A673 (cell line): ENCODE results near the gene OR52K1.

Experiments used
- EZH2 ChIP-seq: fragments of 200-600 bp; sonication (generic); IDR thresholded peaks from 2 replicates; pipeline ENCODE4 v1.6.1; 2017; ENCODE audit warnings: borderline replicate concordance, low read depth, mild to moderate bottlenecking, mixed read lengths, antibody characterized with exemption, low read length; ENCODE audit not compliant: poor library complexity, severe bottlenecking
- TF ChIP-seq, protein P1 (sequence below): fragments of 300-800, 200-600 bp; sonication (generic); conservative IDR thresholded peaks from 2 replicates; pipeline ENCODE4 v1.5.1; 2017; ENCODE audit warnings: low read depth, mild to moderate bottlenecking, antibody characterized with exemption, low read length, moderate library complexity, mixed read lengths

DNA sequence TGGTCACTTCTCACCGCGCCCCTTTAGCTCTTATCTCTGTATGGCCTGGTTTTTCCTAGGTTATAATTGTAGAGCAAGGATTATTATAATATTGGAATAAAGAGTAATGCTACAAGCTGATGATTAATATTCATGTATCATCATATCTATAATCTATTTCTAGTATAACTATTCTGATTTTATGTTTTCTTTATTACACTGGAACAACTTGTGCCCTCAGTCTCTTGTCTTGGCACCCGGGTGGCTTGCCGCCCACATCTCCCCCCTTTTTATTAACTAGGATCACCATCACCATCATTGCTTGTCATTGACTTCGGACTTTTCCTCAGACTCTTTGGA is 11.0 kb downstream of the OR52K1 start:
- TF ChIP-seq, protein P1, sequence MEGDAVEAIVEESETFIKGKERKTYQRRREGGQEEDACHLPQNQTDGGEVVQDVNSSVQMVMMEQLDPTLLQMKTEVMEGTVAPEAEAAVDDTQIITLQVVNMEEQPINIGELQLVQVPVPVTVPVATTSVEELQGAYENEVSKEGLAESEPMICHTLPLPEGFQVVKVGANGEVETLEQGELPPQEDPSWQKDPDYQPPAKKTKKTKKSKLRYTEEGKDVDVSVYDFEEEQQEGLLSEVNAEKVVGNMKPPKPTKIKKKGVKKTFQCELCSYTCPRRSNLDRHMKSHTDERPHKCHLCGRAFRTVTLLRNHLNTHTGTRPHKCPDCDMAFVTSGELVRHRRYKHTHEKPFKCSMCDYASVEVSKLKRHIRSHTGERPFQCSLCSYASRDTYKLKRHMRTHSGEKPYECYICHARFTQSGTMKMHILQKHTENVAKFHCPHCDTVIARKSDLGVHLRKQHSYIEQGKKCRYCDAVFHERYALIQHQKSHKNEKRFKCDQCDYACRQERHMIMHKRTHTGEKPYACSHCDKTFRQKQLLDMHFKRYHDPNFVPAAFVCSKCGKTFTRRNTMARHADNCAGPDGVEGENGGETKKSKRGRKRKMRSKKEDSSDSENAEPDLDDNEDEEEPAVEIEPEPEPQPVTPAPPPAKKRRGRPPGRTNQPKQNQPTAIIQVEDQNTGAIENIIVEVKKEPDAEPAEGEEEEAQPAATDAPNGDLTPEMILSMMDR, result no peak
- TF ChIP-seq EZH2, result no peak
